GM10248 (cell line): ENCODE data around the gene NFIA.

Experiments used
- CTCF ChIA-PET: fragments of 300-600 bp; sonication (Branson Sonifier 250); formaldehyde crosslinking; extraction: SDS; loops from one replicate; lab custom pipeline; 2021; ENCODE audit warnings: antibody characterized with exemption; lab: Yijun Ruan, JAX
- POLR2A ChIA-PET: fragments of 350-650 bp; sonication (Branson Sonifier 250); formaldehyde crosslinking; extraction: SDS; loops from one replicate; lab custom pipeline; 2020; ENCODE audit warnings: antibody characterized with exemption; lab: Yijun Ruan, JAX
- DNase-seq: peaks from one replicate; pipeline ENCODE4 v3.0.0; 2012; ENCODE audit errors: extremely low spot score
- TF ChIP-seq, protein P1 (sequence below): IDR thresholded peaks from 2 replicates; pipeline ENCODE4 v1.5.1; 2012; ENCODE audit warnings: mild to moderate bottlenecking, low read depth; ENCODE audit errors: extremely low read depth, missing control alignments, control extremely low read depth

Gene NFIA

DNA sequence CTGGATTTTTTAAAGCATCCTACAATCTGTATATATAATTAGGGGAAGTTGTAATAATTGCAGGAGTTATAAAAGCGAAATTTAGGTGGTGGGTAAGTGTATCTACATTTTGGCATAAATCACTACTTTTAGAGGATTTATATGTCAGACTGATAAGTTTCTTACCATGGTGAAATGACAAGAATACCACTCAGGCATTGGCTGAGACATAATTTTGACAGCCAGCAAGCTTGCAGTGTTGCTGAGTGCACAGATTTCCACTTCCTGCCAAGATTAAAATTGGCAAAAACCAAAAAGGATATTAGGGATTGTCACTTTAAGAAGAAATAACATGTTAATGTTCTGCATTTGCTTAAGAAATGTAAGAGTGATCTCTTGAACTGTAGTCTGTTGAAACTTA is 28.2 kb downstream of the NFIA start:
- TF ChIP-seq, protein P1, sequence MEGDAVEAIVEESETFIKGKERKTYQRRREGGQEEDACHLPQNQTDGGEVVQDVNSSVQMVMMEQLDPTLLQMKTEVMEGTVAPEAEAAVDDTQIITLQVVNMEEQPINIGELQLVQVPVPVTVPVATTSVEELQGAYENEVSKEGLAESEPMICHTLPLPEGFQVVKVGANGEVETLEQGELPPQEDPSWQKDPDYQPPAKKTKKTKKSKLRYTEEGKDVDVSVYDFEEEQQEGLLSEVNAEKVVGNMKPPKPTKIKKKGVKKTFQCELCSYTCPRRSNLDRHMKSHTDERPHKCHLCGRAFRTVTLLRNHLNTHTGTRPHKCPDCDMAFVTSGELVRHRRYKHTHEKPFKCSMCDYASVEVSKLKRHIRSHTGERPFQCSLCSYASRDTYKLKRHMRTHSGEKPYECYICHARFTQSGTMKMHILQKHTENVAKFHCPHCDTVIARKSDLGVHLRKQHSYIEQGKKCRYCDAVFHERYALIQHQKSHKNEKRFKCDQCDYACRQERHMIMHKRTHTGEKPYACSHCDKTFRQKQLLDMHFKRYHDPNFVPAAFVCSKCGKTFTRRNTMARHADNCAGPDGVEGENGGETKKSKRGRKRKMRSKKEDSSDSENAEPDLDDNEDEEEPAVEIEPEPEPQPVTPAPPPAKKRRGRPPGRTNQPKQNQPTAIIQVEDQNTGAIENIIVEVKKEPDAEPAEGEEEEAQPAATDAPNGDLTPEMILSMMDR = no peak
- ChIA-PET CTCF (no interaction called here), POLR2A (no interaction called here)
- no peak for DNase-seq

DNA sequence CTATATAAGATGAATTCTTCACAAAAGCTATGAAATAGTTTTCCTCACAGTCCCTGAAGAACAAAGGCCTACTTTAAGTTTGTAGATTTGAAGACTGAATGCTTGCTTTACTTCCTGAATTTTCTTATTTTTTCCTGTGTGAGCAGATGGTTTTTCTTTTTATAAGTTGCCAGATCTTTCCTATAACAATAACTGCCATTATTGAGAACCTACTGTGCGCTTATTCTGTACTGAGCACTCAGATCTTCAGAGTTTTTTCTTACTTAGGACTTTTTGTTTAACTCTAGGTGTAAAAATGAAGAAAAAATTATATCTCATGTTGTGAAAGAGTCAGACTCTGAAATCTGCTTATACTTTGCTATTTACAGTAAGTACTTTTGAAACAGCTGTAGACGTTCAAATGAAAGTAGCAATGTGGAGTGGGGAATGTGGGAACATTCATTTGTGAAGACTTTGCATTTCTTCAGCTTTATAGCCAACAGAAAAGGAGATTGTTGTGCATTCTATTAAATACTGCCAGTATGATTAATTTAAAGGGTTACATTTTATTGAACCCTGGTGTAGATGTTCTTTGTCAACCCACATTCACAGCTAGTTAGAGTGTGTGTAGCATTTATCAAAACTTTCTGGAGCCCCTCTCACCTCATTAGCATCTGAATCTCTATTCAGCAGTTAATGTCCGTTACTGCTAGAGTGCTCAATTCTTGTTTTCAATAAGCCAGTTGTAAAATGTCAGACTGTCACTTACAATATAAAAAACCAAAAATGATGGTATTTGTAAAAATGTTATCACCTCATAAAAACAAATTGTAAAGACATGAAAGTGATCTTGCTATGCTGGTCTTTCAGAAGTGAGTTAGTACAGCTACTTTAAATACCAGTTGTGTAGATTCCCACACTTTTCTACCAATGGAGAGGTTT is 29.0 kb downstream of the NFIA start:
- DNase-seq = no peak
- ChIA-PET POLR2A (no interaction called here), CTCF (no interaction called here)
- TF ChIP-seq, protein P1 = no peak

DNA sequence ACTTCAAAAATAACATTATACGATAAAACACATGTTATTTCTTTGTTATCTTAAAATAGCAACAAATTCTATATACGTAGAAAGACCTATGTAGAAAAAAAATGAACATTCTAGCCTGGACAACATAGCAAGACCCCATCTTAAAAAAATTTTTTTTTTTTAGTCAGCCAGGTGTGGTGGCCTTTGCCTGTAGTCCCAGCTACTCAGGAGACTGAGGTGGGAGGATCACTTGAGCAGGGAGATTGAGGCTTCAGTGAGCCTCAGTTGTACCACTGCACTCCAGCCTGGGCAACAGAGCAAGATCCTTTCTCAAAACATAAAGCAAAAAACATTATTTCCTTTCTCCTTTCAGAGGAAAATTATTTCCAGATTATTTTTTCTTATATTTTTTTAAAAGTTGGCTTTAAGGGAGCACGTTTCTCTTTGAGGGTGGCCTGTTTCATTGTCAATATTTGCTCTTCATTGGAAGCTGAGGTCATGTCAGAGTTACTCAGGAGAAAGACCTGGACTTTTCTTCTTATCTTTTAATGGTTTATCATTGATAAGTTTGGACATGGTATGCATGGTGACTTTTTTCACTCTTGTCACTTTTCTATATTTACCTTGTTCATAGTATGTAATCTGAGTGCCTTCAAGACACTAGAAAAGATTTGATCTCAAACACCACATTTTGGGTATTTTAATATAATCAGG is 32.0 kb downstream of the NFIA start:
- ChIA-PET POLR2A (no interaction called here), CTCF (no interaction called here)
- TF ChIP-seq, protein P1 = no peak
- no peak for DNase-seq

DNA sequence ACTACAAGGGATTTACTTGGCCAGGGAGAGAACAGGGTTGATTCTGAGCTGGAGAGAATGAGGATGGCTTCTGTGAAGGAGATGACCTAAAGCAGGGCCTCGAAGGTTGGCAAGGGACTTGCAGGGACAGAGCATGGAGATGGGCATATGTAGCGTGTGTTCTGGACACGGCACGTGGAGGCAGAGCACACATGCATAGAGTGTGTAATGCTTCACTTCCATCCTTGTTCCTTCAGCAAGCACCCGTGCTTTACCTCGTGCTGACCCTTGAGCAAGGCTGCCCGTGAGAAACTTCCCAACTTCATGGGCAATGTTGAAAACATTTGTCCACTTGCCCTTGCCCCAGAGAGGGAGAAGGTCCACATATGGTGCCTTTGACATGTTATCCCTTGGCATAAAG is 33.1 kb downstream of the NFIA start:
- TF ChIP-seq, protein P1 = no peak
- ChIA-PET CTCF (no interaction called here), POLR2A (no interaction called here)

DNA sequence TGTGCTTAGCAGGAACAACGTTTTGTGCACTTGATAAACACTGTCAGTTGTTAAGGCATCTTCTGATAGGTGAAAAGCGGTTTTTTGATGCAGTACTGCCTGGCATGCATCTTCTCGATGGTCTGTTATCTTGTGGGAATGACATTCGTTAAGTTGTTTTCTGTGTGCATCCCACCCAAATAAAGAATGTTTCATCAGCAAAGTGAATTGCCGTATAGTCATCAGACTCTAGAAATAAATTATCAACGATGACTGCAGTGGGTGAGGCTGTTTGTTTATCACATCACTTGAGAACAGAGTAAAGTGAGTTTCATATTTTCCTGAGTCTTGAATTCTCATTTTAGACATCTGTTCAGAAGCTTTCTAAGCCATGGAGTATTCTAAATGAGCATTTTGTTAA is 34.1 kb downstream of the NFIA start:
- CTCF ChIA-PET = no interaction called here
- no peak for DNase-seq
- POLR2A ChIA-PET = no interaction called here
- TF ChIP-seq, protein P1 = no peak

More for the DNA sequence above, 33.1 kb downstream of the NFIA start:
- DNase-seq = no peak

DNA sequence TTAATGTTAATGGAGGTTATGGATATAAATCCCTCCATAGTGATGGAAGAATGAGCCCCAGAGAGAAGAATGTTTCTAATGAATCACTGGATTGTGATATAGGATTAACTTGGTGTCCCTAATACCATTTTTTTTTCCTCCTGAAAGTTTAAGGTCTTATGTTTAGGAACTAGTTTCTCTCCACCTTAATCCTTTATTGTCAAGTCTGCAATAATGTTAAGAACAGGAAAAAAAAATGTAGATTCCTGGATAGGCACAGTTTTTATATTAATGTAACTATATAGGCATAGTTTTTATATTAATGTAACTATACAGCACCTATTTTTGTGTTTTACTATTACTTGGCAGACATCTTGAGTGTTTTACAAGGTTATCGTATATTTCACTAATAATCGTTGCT is 34.9 kb downstream of the NFIA start:
- TF ChIP-seq, protein P1 = no peak
- POLR2A ChIA-PET = no interaction called here
- CTCF ChIA-PET = no interaction called here
- DNase-seq = no peak
